ENCODE data around the gene RNASET2. TPM values are rescaled to one million over a fixed set of nuclear protein-coding genes. Genes with fewer than 3 reads are reported as not detected.
"Not testable (repeated sequence)": the region's sequence is repeated elsewhere in the genome, so short reads cannot be mapped to it uniquely, and the experiment has no call there.

Gene RNASET2
- total and polyA plus RNA-seq, 4 donors, result 17.7 to 37.2 (median 25.0) TPM

GRCh38 chr6:166951670-166952060 lies 4.7 kb downstream of the RNASET2 start:
- peaks cover 0 to 8% (median 3%) of the 10 kb centered on the region in 4 donors for H3K36me3 ChIP-seq (ENCODE audit: control insufficient read depth in 4 of 4, insufficient read depth in 3 of 4, low read depth in 1 of 4, low read length in 3 of 4)
- 86% methylated on average over 3 of the region's 3 CpGs for WGBS
- H3K27me3 ChIP-seq (ENCODE audit: control insufficient read depth in 4 of 4, insufficient read depth in 4 of 4, low read length in 3 of 4), result no peaks in the 10 kb centered on the region
- no peaks in the 10 kb centered on the region for H3K9me3 ChIP-seq (ENCODE audit: control insufficient read depth in 4 of 4, low read length in 3 of 4)
- no peak overlapping the region for H3K4me3 ChIP-seq (ENCODE audit: low read depth in 1 of 3, low read length in 3 of 3)
- H3K27ac ChIP-seq (ENCODE audit: low read depth in 1 of 2, low read length in 2 of 2), result no peak overlapping the region
- no peak for DNase-seq (ENCODE audit: low spot score)
- H3K4me1 ChIP-seq (ENCODE audit: control insufficient read depth in 4 of 4, insufficient read depth in 4 of 4, low read length in 3 of 4), result peaks cover 5 to 16% (median 8%) of the 10 kb centered on the region in 4 donors
- H3K9ac ChIP-seq (ENCODE audit: low read depth in 1 of 2, low read length in 2 of 2), result no peak overlapping the region
- TF ChIP-seq GABPA (IDR thresholded peaks at IDR 0.05 in 1 of 2, conservative IDR thresholded peaks at IDR 0.05 in 1 of 2) (no peak), TAF1 (conservative IDR thresholded peaks at IDR 0.05) (no peak), SP1 (IDR thresholded peaks at IDR 0.05) (no peak), NR2F2 (IDR thresholded peaks at IDR 0.05) (no peak), HNF4A (conservative IDR thresholded peaks at IDR 0.05) (no peak), FOXA2 (IDR thresholded peaks at IDR 0.05) (no peak), HNF4G (IDR thresholded peaks at IDR 0.05) (no peak), FOXA1 (IDR thresholded peaks at IDR 0.05) (no peak), REST (IDR thresholded peaks at IDR 0.05) (no peak), JUND (IDR thresholded peaks at IDR 0.05) (no peak), EGR1 (IDR thresholded peaks at IDR 0.05; ENCODE audit: low read depth in 2 of 2) (no peak)
- TF ChIP-seq, protein P1, sequence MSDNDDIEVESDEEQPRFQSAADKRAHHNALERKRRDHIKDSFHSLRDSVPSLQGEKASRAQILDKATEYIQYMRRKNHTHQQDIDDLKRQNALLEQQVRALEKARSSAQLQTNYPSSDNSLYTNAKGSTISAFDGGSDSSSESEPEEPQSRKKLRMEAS (IDR thresholded peaks at IDR 0.05), result no peak
- TF ChIP-seq, protein P2, sequence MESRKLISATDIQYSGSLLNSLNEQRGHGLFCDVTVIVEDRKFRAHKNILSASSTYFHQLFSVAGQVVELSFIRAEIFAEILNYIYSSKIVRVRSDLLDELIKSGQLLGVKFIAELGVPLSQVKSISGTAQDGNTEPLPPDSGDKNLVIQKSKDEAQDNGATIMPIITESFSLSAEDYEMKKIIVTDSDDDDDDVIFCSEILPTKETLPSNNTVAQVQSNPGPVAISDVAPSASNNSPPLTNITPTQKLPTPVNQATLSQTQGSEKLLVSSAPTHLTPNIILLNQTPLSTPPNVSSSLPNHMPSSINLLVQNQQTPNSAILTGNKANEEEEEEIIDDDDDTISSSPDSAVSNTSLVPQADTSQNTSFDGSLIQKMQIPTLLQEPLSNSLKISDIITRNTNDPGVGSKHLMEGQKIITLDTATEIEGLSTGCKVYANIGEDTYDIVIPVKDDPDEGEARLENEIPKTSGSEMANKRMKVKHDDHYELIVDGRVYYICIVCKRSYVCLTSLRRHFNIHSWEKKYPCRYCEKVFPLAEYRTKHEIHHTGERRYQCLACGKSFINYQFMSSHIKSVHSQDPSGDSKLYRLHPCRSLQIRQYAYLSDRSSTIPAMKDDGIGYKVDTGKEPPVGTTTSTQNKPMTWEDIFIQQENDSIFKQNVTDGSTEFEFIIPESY (IDR thresholded peaks at IDR 0.05), result no peak
- TF ChIP-seq, protein P3, sequence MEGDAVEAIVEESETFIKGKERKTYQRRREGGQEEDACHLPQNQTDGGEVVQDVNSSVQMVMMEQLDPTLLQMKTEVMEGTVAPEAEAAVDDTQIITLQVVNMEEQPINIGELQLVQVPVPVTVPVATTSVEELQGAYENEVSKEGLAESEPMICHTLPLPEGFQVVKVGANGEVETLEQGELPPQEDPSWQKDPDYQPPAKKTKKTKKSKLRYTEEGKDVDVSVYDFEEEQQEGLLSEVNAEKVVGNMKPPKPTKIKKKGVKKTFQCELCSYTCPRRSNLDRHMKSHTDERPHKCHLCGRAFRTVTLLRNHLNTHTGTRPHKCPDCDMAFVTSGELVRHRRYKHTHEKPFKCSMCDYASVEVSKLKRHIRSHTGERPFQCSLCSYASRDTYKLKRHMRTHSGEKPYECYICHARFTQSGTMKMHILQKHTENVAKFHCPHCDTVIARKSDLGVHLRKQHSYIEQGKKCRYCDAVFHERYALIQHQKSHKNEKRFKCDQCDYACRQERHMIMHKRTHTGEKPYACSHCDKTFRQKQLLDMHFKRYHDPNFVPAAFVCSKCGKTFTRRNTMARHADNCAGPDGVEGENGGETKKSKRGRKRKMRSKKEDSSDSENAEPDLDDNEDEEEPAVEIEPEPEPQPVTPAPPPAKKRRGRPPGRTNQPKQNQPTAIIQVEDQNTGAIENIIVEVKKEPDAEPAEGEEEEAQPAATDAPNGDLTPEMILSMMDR (IDR thresholded peaks at IDR 0.05; ENCODE audit: low read depth, low read length, missing input control), result no peak

DNA sequence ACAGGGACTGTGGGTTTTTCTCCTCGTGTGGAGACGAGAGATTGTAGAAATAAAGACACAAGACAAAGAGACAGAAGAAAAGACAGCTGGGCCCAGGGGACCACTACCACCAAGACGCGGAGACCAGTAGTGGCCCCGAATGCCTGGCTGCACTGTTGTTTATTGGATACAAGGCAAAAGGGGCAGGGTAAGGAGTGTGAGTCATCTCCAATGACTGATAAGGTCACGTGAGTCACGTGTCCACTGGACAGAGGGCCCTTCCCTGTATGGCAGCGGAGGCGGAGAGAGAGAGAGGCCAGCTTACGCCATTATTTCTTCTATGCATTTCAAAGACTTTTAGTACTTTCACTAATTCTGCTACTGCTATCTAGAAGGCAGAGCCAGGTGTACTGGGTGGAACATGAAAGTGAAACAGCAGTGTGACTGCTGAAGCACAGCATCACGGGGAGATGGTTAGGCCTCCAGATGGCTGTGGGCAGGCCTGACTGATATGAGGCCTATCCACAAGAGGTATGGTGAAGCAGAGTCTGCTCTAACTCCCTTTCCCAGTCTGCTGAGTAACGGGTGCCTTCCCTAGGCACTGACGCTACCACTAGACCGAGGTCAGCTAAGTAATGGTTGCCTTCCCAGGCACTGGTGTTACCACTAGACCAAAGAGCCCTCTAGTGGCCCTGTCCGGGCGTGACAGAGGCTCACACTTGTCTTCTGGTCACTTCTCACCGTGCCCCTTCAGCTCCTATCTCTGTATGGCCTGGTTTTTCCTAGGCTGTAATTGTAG lies 5.3 kb downstream of the RNASET2 start:
- 71% methylated on average over 17 of the region's 17 CpGs for WGBS
- H3K4me1 ChIP-seq (ENCODE audit: control insufficient read depth in 4 of 4, insufficient read depth in 4 of 4, low read length in 3 of 4), result peaks cover 5 to 13% (median 7%) of the 10 kb centered on the region in 4 donors
- H3K4me3 ChIP-seq (ENCODE audit: low read depth in 1 of 3, low read length in 3 of 3), result not testable (repeated sequence)

More for the DNA sequence above, 5.3 kb downstream of the RNASET2 start:
- H3K36me3 ChIP-seq (ENCODE audit: control insufficient read depth in 4 of 4, insufficient read depth in 3 of 4, low read depth in 1 of 4, low read length in 3 of 4); H3K27me3 ChIP-seq (ENCODE audit: control insufficient read depth in 4 of 4, insufficient read depth in 4 of 4, low read length in 3 of 4); H3K9ac ChIP-seq (ENCODE audit: low read depth in 1 of 2, low read length in 2 of 2); H3K9me3 ChIP-seq (ENCODE audit: control insufficient read depth in 4 of 4, low read length in 3 of 4): not testable (repeated sequence)
- peak overlapping the region; percentile 6 to 24 for H3K27ac ChIP-seq (ENCODE audit: low read depth in 1 of 2, low read length in 2 of 2)
- TF ChIP-seq, protein P3 (IDR thresholded peaks at IDR 0.05; ENCODE audit: low read depth, low read length, missing input control), result peak; percentile 39
- TF ChIP-seq RAD21 (IDR thresholded peaks at IDR 0.05), result peak; percentile 66 to 76
- TF ChIP-seq YY1 (IDR thresholded peaks at IDR 0.05), result peak; percentile 38
- DNase-seq (ENCODE audit: low spot score), result peak; percentile 53

All from liver (tissue), 9 donors.